Erythroblast (primary cell): ENCODE data around the gene UBN1.

Experiments used
- GATA1 ChIP-seq: IDR thresholded peaks from 2 replicates; pipeline ENCODE4 v1.6.1; 2011; ENCODE audit warnings: low read depth, mild to moderate bottlenecking, control low read depth, low read length, moderate library complexity
- POLR2A ChIP-seq: IDR thresholded peaks from 2 replicates; pipeline ENCODE4 v1.6.1; 2011; ENCODE audit warnings: mild to moderate bottlenecking, low read length

- no peak for TF ChIP-seq POLR2A
- no peak for TF ChIP-seq GATA1
These were observed 63.5 kb downstream of the UBN1 start for GRCh38 chr16:4910828-4911227.
